Osteocyte (in vitro differentiated cells): ENCODE results near the gene TOP3B. TPM values are rescaled to one million over a fixed set of nuclear protein-coding genes. Genes with fewer than 3 reads are reported as not detected.

Source experiments
- DNase-seq: peaks from one replicate; pipeline ENCODE4 v3.0.0; 2021; ENCODE audit warnings: mixed read lengths; ENCODE audit not compliant: unreplicated experiment; ENCODE audit errors: extremely low spot score
- H3K27ac Mint-ChIP-seq: one replicate; pipeline ENCODE4 v1.8.0; 2021; ENCODE audit warnings: mild to moderate bottlenecking, mixed read lengths; ENCODE audit not compliant: unreplicated experiment
- H3K27me3 Mint-ChIP-seq: one replicate; pipeline ENCODE4 v1.8.0; 2021; ENCODE audit warnings: mixed read lengths; ENCODE audit not compliant: unreplicated experiment
- H3K36me3 Mint-ChIP-seq: one replicate; pipeline ENCODE4 v1.8.0; 2021; ENCODE audit warnings: mixed read lengths; ENCODE audit not compliant: unreplicated experiment
- H3K4me1 Mint-ChIP-seq: one replicate; pipeline ENCODE4 v1.8.0; 2021; ENCODE audit warnings: mixed read lengths; ENCODE audit not compliant: unreplicated experiment
- H3K4me3 Mint-ChIP-seq: one replicate; pipeline ENCODE4 v1.8.0; 2021; ENCODE audit warnings: mild to moderate bottlenecking, moderate library complexity, mixed read lengths; ENCODE audit not compliant: unreplicated experiment
- H3K9me3 Mint-ChIP-seq: one replicate; pipeline ENCODE4 v1.8.0; 2021; ENCODE audit warnings: mixed read lengths; ENCODE audit not compliant: unreplicated experiment
- CTCF ChIP-seq: fragments of 200-600 bp; sonication (generic); IDR thresholded peaks from 2 replicates; pipeline ENCODE4 v1.5.0; 2021; ENCODE audit warnings: antibody characterized with exemption, mild to moderate bottlenecking, moderate library complexity
- long read RNA-seq: library from polyadenylated mRNA; unstranded; transcript quantifications from one replicate; pipeline ENCODE4 v2.0.0, GENCODE V29; 2021
- total RNA-seq: library from RNA; stranded (reverse); gene quantifications from 2 replicates; pipeline ENCODE4 v1.2.1, GENCODE V29; 2021

The TOP3B gene
- 37.0 and 46.0 TPM in 2 replicates for total RNA-seq
- long read RNA-seq, transcript TOP3B-201 (18 exons, 2,863 nt) = major isoform, 15 of 33 reads
- long read RNA-seq, partial matches to known transcripts = 7 of 33 reads
- long read RNA-seq, other reads (novel, unspliced or antisense) = 10 of 33 reads

- peak; percentile 92 for DNase-seq
- H3K36me3 Mint-ChIP-seq = peaks cover 3% of the 10 kb centered on the region
Observed at GRCh38 chr22:21982338-21982965, at the start of gene TOP3B. TOP3B (minus strand) TSS chr22:21982787; CDS start chr22:21975709, 7,078 bp downstream.

GRCh38 chr22:22031183-22031945 lies 48.8 kb upstream of the TOP3B start:
- Mint-ChIP-seq H3K4me1 (no peaks in the 10 kb centered on the region), H3K4me3 (no peak overlapping the region), H3K27me3 (peaks cover 29% of the 10 kb centered on the region), H3K9me3 (no peaks in the 10 kb centered on the region), H3K27ac (no peak overlapping the region), H3K36me3 (no peaks in the 10 kb centered on the region)
- no peak for TF ChIP-seq CTCF
- no peak for DNase-seq

More at GRCh38 chr22:21982338-21982965, at the start of gene TOP3B:
- H3K4me1 Mint-ChIP-seq = peaks cover 16% of the 10 kb centered on the region
- H3K27me3 Mint-ChIP-seq = peaks cover under 1% of the 10 kb centered on the region
- peak within 1 kb of the TSS; percentile 63 for H3K27ac Mint-ChIP-seq
- peak within 1 kb of the TSS; percentile 85 for H3K4me3 Mint-ChIP-seq
- no peaks in the 10 kb centered on the region for H3K9me3 Mint-ChIP-seq
- no peak for TF ChIP-seq CTCF

- no peaks in the 10 kb centered on the region for H3K4me1 Mint-ChIP-seq
Observed at GRCh38 chr22:22030493-22031182, 48.1 kb upstream of the TOP3B start.

GRCh38 chr22:22027955-22028354 lies 45.4 kb upstream of the TOP3B start:
- no peaks in the 10 kb centered on the region for H3K4me1 Mint-ChIP-seq
- DNase-seq = no peak
- no peak for TF ChIP-seq CTCF
- no peak overlapping the region for H3K27ac Mint-ChIP-seq
- no peaks in the 10 kb centered on the region for H3K9me3 Mint-ChIP-seq
- no peaks in the 10 kb centered on the region for H3K36me3 Mint-ChIP-seq
- peaks cover 9% of the 10 kb centered on the region for H3K27me3 Mint-ChIP-seq
- no peak overlapping the region for H3K4me3 Mint-ChIP-seq

More at GRCh38 chr22:22030493-22031182, 48.1 kb upstream of the TOP3B start:
- DNase-seq = no peak
- Mint-ChIP-seq H3K27me3 (peaks cover 26% of the 10 kb centered on the region), H3K9me3 (no peaks in the 10 kb centered on the region), H3K36me3 (no peaks in the 10 kb centered on the region), H3K27ac (no peak overlapping the region), H3K4me3 (no peak overlapping the region)
- TF ChIP-seq CTCF = peak; percentile 28
